ENCODE measurements around the gene KCTD2. TPM values are rescaled to one million over a fixed set of nuclear protein-coding genes. Genes with fewer than 3 reads are reported as not detected.
A peak's percentile ranks its signal among the peaks of the same experiment; 100 is the strongest.

KCTD2 gene
- total and polyA plus RNA-seq, 2 of the 13 experiments (the other 11 are each of a cell fraction or from before 2014, with no cell fraction given) = 28.3 to 32.6 TPM

DNA sequence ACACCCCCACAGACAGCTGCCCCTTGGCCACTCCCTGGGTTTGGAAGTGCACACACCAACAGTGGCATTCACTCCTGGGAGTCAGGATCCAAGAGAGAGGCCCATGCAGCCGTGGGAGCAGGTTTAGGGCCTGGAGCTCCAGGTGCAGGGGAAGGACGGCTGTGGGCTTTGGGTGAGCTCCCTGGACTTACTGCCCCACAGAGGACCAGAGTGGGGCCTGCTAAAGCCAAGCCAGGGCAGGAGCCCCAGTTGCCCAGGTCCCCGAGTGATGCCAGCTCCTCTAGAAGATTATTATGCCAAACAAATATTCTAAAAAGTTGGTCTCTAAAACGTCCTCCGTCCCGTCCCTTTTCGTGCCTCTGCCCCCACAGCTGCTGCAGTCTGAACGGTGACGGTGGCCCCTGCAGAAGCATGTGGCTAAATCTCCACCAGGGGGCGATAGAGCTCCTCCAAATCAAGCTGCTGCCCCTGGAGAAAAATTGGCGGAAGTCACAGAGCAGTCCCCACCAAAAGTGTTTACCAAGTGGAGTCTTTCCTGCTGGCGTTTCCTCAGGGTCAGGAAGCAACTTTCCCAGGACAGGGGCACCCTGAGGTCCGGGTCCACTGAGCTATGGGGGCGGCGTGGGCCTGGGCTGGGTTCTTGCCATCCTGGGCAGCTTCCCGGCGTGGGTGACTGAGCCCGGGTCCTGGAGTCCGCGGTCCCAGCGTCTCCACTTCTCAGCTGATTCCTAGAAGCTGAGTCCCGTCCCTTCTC, 67.0 kb downstream of the KCTD2 start (continued):
- no peak for TF ChIP-seq CENPT (CRISPR knock-in tag; IDR thresholded peaks at IDR 0.05; ENCODE audit: low read depth)
- TF ChIP-seq, protein P1, sequence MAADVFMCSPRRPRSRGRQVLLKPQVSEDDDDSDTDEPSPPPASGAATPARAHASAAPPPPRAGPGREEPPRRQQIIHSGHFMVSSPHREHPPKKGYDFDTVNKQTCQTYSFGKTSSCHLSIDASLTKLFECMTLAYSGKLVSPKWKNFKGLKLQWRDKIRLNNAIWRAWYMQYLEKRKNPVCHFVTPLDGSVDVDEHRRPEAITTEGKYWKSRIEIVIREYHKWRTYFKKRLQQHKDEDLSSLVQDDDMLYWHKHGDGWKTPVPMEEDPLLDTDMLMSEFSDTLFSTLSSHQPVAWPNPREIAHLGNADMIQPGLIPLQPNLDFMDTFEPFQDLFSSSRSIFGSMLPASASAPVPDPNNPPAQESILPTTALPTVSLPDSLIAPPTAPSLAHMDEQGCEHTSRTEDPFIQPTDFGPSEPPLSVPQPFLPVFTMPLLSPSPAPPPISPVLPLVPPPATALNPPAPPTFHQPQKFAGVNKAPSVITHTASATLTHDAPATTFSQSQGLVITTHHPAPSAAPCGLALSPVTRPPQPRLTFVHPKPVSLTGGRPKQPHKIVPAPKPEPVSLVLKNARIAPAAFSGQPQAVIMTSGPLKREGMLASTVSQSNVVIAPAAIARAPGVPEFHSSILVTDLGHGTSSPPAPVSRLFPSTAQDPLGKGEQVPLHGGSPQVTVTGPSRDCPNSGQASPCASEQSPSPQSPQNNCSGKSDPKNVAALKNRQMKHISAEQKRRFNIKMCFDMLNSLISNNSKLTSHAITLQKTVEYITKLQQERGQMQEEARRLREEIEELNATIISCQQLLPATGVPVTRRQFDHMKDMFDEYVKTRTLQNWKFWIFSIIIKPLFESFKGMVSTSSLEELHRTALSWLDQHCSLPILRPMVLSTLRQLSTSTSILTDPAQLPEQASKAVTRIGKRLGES (CRISPR knock-in tag; IDR thresholded peaks at IDR 0.05; ENCODE audit: borderline replicate concordance) = no peak
- TF ChIP-seq FOXK1 (CRISPR knock-in tag; IDR thresholded peaks at IDR 0.05; ENCODE audit: borderline replicate concordance, low read depth) = peak; percentile 66; the same call in 1 of the 2 replicates
- no peak for TF ChIP-seq ZNF225 (CRISPR knock-in tag; IDR thresholded peaks at IDR 0.05)
- peak; percentile 95 for TF ChIP-seq SMC3 (IDR thresholded peaks at IDR 0.05; ENCODE audit: low read length)
- TF ChIP-seq, protein P2, sequence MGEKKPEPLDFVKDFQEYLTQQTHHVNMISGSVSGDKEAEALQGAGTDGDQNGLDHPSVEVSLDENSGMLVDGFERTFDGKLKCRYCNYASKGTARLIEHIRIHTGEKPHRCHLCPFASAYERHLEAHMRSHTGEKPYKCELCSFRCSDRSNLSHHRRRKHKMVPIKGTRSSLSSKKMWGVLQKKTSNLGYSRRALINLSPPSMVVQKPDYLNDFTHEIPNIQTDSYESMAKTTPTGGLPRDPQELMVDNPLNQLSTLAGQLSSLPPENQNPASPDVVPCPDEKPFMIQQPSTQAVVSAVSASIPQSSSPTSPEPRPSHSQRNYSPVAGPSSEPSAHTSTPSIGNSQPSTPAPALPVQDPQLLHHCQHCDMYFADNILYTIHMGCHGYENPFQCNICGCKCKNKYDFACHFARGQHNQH (CRISPR knock-in tag; IDR thresholded peaks at IDR 0.05) = peak; percentile 71; the same call in 1 of the 2 replicates
- TF ChIP-seq ZNF329 (CRISPR knock-in tag; IDR thresholded peaks at IDR 0.05; ENCODE audit: low read depth) = no peak
- TF ChIP-seq, protein P3, sequence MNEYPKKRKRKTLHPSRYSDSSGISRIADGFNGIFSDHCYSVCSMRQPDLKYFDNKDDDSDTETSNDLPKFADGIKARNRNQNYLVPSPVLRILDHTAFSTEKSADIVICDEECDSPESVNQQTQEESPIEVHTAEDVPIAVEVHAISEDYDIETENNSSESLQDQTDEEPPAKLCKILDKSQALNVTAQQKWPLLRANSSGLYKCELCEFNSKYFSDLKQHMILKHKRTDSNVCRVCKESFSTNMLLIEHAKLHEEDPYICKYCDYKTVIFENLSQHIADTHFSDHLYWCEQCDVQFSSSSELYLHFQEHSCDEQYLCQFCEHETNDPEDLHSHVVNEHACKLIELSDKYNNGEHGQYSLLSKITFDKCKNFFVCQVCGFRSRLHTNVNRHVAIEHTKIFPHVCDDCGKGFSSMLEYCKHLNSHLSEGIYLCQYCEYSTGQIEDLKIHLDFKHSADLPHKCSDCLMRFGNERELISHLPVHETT (CRISPR knock-in tag; conservative IDR thresholded peaks at IDR 0.05) = peak; percentile 63; the same call in 1 of the 2 replicates
- no peak for TF ChIP-seq MZF1 (CRISPR knock-in tag; IDR thresholded peaks at IDR 0.05; ENCODE audit: borderline replicate concordance)
- TF ChIP-seq, protein P4, sequence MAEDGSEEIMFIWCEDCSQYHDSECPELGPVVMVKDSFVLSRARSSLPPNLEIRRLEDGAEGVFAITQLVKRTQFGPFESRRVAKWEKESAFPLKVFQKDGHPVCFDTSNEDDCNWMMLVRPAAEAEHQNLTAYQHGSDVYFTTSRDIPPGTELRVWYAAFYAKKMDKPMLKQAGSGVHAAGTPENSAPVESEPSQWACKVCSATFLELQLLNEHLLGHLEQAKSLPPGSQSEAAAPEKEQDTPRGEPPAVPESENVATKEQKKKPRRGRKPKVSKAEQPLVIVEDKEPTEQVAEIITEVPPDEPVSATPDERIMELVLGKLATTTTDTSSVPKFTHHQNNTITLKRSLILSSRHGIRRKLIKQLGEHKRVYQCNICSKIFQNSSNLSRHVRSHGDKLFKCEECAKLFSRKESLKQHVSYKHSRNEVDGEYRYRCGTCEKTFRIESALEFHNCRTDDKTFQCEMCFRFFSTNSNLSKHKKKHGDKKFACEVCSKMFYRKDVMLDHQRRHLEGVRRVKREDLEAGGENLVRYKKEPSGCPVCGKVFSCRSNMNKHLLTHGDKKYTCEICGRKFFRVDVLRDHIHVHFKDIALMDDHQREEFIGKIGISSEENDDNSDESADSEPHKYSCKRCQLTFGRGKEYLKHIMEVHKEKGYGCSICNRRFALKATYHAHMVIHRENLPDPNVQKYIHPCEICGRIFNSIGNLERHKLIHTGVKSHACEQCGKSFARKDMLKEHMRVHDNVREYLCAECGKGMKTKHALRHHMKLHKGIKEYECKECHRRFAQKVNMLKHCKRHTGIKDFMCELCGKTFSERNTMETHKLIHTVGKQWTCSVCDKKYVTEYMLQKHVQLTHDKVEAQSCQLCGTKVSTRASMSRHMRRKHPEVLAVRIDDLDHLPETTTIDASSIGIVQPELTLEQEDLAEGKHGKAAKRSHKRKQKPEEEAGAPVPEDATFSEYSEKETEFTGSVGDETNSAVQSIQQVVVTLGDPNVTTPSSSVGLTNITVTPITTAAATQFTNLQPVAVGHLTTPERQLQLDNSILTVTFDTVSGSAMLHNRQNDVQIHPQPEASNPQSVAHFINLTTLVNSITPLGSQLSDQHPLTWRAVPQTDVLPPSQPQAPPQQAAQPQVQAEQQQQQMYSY (CRISPR knock-in tag; IDR thresholded peaks at IDR 0.05) = no peak
- no peak for TF ChIP-seq MTF1 (CRISPR knock-in tag; IDR thresholded peaks at IDR 0.05)
- no peak for TF ChIP-seq BHLHE40 (IDR thresholded peaks at IDR 0.05; ENCODE audit: low read length)
- TF ChIP-seq ZNF124 (CRISPR knock-in tag; IDR thresholded peaks at IDR 0.05) = 0 out of 2 replicates have a peak, but pooled peaks have one; percentile 56
- peak; percentile 61 for TF ChIP-seq TEAD3 (CRISPR knock-in tag; optimal IDR thresholded peaks at IDR 0.05; ENCODE audit: borderline replicate concordance)
- TF ChIP-seq, protein P5, sequence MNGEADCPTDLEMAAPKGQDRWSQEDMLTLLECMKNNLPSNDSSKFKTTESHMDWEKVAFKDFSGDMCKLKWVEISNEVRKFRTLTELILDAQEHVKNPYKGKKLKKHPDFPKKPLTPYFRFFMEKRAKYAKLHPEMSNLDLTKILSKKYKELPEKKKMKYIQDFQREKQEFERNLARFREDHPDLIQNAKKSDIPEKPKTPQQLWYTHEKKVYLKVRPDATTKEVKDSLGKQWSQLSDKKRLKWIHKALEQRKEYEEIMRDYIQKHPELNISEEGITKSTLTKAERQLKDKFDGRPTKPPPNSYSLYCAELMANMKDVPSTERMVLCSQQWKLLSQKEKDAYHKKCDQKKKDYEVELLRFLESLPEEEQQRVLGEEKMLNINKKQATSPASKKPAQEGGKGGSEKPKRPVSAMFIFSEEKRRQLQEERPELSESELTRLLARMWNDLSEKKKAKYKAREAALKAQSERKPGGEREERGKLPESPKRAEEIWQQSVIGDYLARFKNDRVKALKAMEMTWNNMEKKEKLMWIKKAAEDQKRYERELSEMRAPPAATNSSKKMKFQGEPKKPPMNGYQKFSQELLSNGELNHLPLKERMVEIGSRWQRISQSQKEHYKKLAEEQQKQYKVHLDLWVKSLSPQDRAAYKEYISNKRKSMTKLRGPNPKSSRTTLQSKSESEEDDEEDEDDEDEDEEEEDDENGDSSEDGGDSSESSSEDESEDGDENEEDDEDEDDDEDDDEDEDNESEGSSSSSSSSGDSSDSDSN (CRISPR knock-in tag; IDR thresholded peaks at IDR 0.05) = no peak
- no peak for TF ChIP-seq MAFF (IDR thresholded peaks at IDR 0.05; ENCODE audit: low read depth, low read length)
- TF ChIP-seq ZSCAN20 (CRISPR knock-in tag; IDR thresholded peaks at IDR 0.05; ENCODE audit: borderline replicate concordance) = no peak
- TF ChIP-seq NCOR1 (IDR thresholded peaks at IDR 0.05; ENCODE audit: borderline replicate concordance, low read length) = no peak

All from HepG2 (cell line).